ENCODE results near the gene NDE1.
A peak's percentile ranks its signal among the peaks of the same experiment; 100 is the strongest.
"Not testable (repeated sequence)": the region's sequence is repeated elsewhere in the genome, so short reads cannot be mapped to it uniquely, and the experiment has no call there.

NDE1 gene

GRCh38 chr16:15650019-15650697 is at the start of gene NDE1:
Gene NDE1, plus strand, starts transcription at chr16:15650245. Its CDS starts 14,534 bp downstream, at chr16:15664779.
- DNase-seq = peak; percentile 46

- no peak for DNase-seq
Observed at GRCh38 chr16:15601212-15601879, 48.7 kb upstream of the NDE1 start.

- DNase-seq = no peak
Observed at GRCh38 chr16:15602285-15603044, 47.6 kb upstream of the NDE1 start.

GRCh38 chr16:15604460-15605440 is 45.3 kb upstream of the NDE1 start:
- no peak for DNase-seq

GRCh38 chr16:15605839-15606517 is 44.1 kb upstream of the NDE1 start:
- DNase-seq = no peak

GRCh38 chr16:15606518-15607220 is 43.4 kb upstream of the NDE1 start:
- no peak for DNase-seq

- DNase-seq = not testable (repeated sequence)
Observed at GRCh38 chr16:15607221-15607699, 42.8 kb upstream of the NDE1 start.

GRCh38 chr16:15607700-15608396 is 42.2 kb upstream of the NDE1 start:
- DNase-seq = no peak

GRCh38 chr16:15608398-15609285 is 41.4 kb upstream of the NDE1 start:
- DNase-seq = no peak

GRCh38 chr16:15609286-15609649 is 40.8 kb upstream of the NDE1 start:
- no peak for DNase-seq

GRCh38 chr16:15610369-15610871 is 39.6 kb upstream of the NDE1 start:
- DNase-seq = no peak

- DNase-seq = no peak
Observed at GRCh38 chr16:15611610-15612009, 38.4 kb upstream of the NDE1 start.

- no peak for DNase-seq
Observed at GRCh38 chr16:15613676-15614075, 36.4 kb upstream of the NDE1 start.

- no peak for DNase-seq
Observed at GRCh38 chr16:15616012-15616411, 34.0 kb upstream of the NDE1 start.

GRCh38 chr16:15616475-15617165 is 33.4 kb upstream of the NDE1 start:
- DNase-seq = no peak

GRCh38 chr16:15617901-15618300 is 32.1 kb upstream of the NDE1 start:
- DNase-seq = no peak

GRCh38 chr16:15618392-15618791 is 31.7 kb upstream of the NDE1 start:
- DNase-seq = no peak

- DNase-seq = no peak
Observed at GRCh38 chr16:15620611-15621195, 29.3 kb upstream of the NDE1 start.
